ENCODE measurements around the gene HDAC1. TPM values are rescaled to one million over a fixed set of nuclear protein-coding genes. Genes with fewer than 3 reads are reported as not detected.
A peak's percentile ranks its signal among the peaks of the same experiment; 100 is the strongest.
"Not testable (repeated sequence)": the region's sequence is repeated elsewhere in the genome, so short reads cannot be mapped to it uniquely, and the experiment has no call there.

Gene HDAC1
- total RNA-seq, 1 donor from 2014 or later, result 36.9 TPM

DNA sequence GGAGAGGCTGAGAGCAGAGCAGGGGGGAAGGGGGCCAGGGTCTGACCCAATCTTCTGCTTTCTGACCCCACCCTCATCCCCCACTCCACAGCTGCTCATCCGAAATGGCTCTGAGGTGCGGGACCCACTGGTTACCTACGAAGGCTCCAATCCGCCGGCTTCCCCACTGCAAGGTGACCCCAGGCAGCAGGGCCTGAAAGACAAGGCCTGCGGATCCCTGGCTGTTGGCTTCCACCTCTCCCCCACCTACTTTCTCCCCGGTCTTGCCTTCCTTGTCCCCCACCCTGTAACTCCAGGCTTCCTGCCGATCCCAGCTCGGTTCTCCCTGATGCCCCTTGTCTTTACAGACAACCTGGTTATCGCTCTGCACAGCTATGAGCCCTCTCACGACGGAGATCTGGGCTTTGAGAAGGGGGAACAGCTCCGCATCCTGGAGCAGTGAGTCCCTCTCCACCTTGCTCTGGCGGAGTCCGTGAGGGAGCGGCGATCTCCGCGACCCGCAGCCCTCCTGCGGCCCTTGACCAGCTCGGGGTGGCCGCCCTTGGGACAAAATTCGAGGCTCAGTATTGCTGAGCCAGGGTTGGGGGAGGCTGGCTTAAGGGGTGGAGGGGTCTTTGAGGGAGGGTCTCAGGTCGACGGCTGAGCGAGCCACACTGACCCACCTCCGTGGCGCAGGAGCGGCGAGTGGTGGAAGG is 17.1 kb upstream of the HDAC1 start:
- H3K9me3 Mint-ChIP-seq (ENCODE audit: unreplicated experiment), result peaks cover 2% of the 10 kb centered on the region
- no peaks in the 10 kb centered on the region for H3K4me1 Mint-ChIP-seq (ENCODE audit: low read depth, unreplicated experiment)

DNA sequence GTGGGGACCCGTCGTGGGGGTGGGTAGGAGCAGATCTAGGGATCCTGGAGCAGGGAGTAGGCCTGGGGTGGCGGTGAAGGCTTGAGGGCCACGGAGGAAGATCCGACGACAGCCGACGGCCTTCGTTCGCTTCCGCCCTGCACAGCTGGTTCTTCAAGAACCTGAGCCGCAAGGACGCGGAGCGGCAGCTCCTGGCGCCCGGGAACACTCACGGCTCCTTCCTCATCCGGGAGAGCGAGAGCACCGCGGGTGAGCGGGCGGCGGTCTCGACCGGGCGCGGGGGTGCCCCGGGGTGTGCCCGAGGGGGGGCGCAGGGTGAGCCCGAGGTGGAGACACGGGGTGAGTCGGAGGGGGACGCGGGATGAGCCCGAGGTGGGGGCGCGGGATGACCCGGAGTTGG is 16.5 kb upstream of the HDAC1 start:
- Mint-ChIP-seq H3K4me3 (ENCODE audit: unreplicated experiment) (no peak overlapping the region), H3K36me3 (ENCODE audit: unreplicated experiment) (peaks cover 12% of the 10 kb centered on the region), H3K27me3 (ENCODE audit: unreplicated experiment) (peaks cover 3% of the 10 kb centered on the region), H3K4me1 (ENCODE audit: low read depth, unreplicated experiment) (no peaks in the 10 kb centered on the region), H3K9me3 (ENCODE audit: unreplicated experiment) (peaks cover 2% of the 10 kb centered on the region), H3K27ac (ENCODE audit: unreplicated experiment) (no peak overlapping the region)
- TF ChIP-seq, protein P1, sequence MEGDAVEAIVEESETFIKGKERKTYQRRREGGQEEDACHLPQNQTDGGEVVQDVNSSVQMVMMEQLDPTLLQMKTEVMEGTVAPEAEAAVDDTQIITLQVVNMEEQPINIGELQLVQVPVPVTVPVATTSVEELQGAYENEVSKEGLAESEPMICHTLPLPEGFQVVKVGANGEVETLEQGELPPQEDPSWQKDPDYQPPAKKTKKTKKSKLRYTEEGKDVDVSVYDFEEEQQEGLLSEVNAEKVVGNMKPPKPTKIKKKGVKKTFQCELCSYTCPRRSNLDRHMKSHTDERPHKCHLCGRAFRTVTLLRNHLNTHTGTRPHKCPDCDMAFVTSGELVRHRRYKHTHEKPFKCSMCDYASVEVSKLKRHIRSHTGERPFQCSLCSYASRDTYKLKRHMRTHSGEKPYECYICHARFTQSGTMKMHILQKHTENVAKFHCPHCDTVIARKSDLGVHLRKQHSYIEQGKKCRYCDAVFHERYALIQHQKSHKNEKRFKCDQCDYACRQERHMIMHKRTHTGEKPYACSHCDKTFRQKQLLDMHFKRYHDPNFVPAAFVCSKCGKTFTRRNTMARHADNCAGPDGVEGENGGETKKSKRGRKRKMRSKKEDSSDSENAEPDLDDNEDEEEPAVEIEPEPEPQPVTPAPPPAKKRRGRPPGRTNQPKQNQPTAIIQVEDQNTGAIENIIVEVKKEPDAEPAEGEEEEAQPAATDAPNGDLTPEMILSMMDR (IDR thresholded peaks at IDR 0.05; ENCODE audit: partially characterized antibody, unreplicated experiment), result no peak
- DNase-seq, result peak; percentile 29

More for the DNA sequence above, 17.1 kb upstream of the HDAC1 start:
- Mint-ChIP-seq H3K27ac (ENCODE audit: unreplicated experiment) (no peak overlapping the region), H3K27me3 (ENCODE audit: unreplicated experiment) (peaks cover 3% of the 10 kb centered on the region), H3K36me3 (ENCODE audit: unreplicated experiment) (peaks cover 12% of the 10 kb centered on the region), H3K4me3 (ENCODE audit: unreplicated experiment) (no peak overlapping the region)
- DNase-seq, result no peak
- TF ChIP-seq, protein P1 (IDR thresholded peaks at IDR 0.05; ENCODE audit: partially characterized antibody, unreplicated experiment), result no peak

DNA sequence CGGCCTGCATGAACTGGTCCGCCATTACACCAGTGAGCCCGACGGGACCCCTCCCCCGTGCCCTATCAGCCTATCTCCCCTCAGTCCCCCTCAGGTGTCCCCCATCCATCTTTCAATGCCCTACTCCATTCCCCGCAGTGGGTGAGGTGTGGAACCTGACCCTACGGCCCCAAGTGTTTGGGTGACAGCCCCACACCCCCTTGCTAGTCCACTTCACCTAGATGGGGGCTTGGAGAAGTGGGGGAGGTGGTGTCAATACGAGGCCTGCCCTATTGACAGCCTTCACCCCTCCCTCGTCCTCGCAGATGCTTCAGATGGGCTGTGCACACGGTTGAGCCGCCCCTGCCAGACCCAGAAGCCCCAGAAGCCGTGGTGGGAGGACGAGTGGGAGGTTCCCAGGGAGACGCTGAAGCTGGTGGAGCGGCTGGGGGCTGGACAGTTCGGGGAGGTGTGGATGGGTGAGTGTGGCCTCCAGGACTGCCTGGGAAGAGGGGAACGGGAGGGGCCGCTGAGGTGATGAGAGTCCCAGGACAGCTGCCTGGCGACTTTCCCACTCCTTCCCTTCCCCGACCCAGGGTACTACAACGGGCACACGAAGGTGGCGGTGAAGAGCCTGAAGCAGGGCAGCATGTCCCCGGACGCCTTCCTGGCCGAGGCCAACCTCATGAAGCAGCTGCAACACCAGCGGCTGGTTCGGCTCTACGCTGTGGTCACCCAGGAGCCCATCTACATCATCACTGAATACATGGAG is 15.7 kb upstream of the HDAC1 start:
- Mint-ChIP-seq H3K27me3 (ENCODE audit: unreplicated experiment) (peaks cover 3% of the 10 kb centered on the region), H3K36me3 (ENCODE audit: unreplicated experiment) (peaks cover 12% of the 10 kb centered on the region), H3K9me3 (ENCODE audit: unreplicated experiment) (peaks cover 2% of the 10 kb centered on the region), H3K4me3 (ENCODE audit: unreplicated experiment) (no peak overlapping the region), H3K4me1 (ENCODE audit: low read depth, unreplicated experiment) (no peaks in the 10 kb centered on the region), H3K27ac (ENCODE audit: unreplicated experiment) (no peak overlapping the region)
- TF ChIP-seq, protein P1 (IDR thresholded peaks at IDR 0.05; ENCODE audit: partially characterized antibody, unreplicated experiment), result no peak
- no peak for DNase-seq

DNA sequence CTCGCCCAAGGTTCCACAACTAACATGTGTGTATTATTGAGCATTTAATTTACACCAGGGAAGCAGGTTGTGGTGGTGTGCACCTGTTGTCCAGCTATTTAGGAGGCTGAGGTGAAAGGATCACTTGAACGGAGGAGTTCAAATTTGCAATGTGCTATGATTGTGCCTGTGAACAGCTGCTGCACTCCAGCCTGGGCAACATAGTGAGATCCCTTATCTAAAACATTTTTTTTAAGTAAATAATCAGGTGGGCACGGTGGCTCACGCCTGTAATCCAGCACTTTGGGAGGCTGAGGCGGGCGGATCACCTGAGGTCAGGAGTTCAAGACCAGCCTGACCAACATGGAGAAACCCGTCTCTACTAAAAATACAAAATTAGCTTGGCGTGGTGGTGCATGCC is 7.1 kb upstream of the HDAC1 start:
- not testable (repeated sequence) for H3K4me3 Mint-ChIP-seq (ENCODE audit: unreplicated experiment); H3K27me3 Mint-ChIP-seq (ENCODE audit: unreplicated experiment); H3K36me3 Mint-ChIP-seq (ENCODE audit: unreplicated experiment); H3K27ac Mint-ChIP-seq (ENCODE audit: unreplicated experiment); DNase-seq; H3K4me1 Mint-ChIP-seq (ENCODE audit: low read depth, unreplicated experiment); H3K9me3 Mint-ChIP-seq (ENCODE audit: unreplicated experiment)

DNA sequence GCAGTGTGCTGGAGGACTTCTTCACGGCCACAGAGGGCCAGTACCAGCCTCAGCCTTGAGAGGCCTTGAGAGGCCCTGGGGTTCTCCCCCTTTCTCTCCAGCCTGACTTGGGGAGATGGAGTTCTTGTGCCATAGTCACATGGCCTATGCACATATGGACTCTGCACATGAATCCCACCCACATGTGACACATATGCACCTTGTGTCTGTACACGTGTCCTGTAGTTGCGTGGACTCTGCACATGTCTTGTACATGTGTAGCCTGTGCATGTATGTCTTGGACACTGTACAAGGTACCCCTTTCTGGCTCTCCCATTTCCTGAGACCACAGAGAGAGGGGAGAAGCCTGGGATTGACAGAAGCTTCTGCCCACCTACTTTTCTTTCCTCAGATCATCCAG is 6.2 kb upstream of the HDAC1 start:
- no peak overlapping the region for H3K27ac Mint-ChIP-seq (ENCODE audit: unreplicated experiment)
- no peaks in the 10 kb centered on the region for H3K27me3 Mint-ChIP-seq (ENCODE audit: unreplicated experiment)
- H3K4me1 Mint-ChIP-seq (ENCODE audit: low read depth, unreplicated experiment), result no peaks in the 10 kb centered on the region
- H3K4me3 Mint-ChIP-seq (ENCODE audit: unreplicated experiment), result no peak overlapping the region
- no peaks in the 10 kb centered on the region for H3K36me3 Mint-ChIP-seq (ENCODE audit: unreplicated experiment)
- H3K9me3 Mint-ChIP-seq (ENCODE audit: unreplicated experiment), result no peaks in the 10 kb centered on the region
- DNase-seq, result no peak
- TF ChIP-seq, protein P1 (IDR thresholded peaks at IDR 0.05; ENCODE audit: partially characterized antibody, unreplicated experiment), result no peak
